ENCODE results near the gene RNU1-4.
"Not testable (repeated sequence)": the region's sequence is repeated elsewhere in the genome, so short reads cannot be mapped to it uniquely, and the experiment has no call there.

GRCh38 chr1:16707130-16708093, 32.9 kb upstream of the RNU1-4 start:
- TF ChIP-seq CBFB, ZSCAN25 (CRISPR knock-in tag; IDR thresholded peaks at IDR 0.05): not testable (repeated sequence)
